ENCODE data around the gene FRMD4B. TPM values are rescaled to one million over a fixed set of nuclear protein-coding genes. Genes with fewer than 3 reads are reported as not detected.

The FRMD4B gene
- total and polyA plus RNA-seq, 10 of the 15 experiments (the other 5 are each of a cell fraction or from before 2014, with no cell fraction given), result 3.9 to 11.4 (median 8.0) TPM

- no peaks in the 10 kb centered on the region for H3K36me3 ChIP-seq (ENCODE audit: control insufficient read depth in 2 of 2, insufficient read depth in 2 of 2, low read length in 1 of 2)
- no peaks in the 10 kb centered on the region for H3K27me3 ChIP-seq (replicated peaks in 1 of 2; ENCODE audit: control insufficient read depth in 2 of 2, insufficient read depth in 2 of 2, low read length in 1 of 2)
- CTCF ChIA-PET, result interaction anchor here (1.0 to 6.4 kb wide), 12 partner anchors 12 to 251 kb away, joined by 3 to 95 read pairs (median 28); partner anchors contain the start of gene FRMD4B
- H3K4me2 ChIP-seq (ENCODE audit: control insufficient read depth, insufficient read depth), result no peak overlapping the region
- ATAC-seq (no peak), DNase-seq (ENCODE audit: low read depth, low spot score) (no peak), FAIRE-seq (no peak)
- H3K4me3 ChIP-seq, result no peak overlapping the region
- RAD21 ChIA-PET (ENCODE audit: unreplicated experiment), result interaction anchor here (1.0 to 1.1 kb wide), 2 partner anchors 14 to 289 kb away, joined by 3 to 5 read pairs; partner anchors contain the start of gene LMOD3
- SMC1A ChIA-PET (ENCODE audit: uncharacterized antibody, unreplicated experiment), result interaction anchor here (0.9 to 6.5 kb wide), 8 partner anchors 14 to 291 kb away, joined by 3 to 111 read pairs (median 12); no protein-coding TSS in a partner anchor
- no peak overlapping the region for H3K9ac ChIP-seq (ENCODE audit: control insufficient read depth, insufficient read depth, low read length)
- POLR2A ChIA-PET, result interaction anchor here (1.4 kb wide), 1 partner anchor 10 kb away, joined by 3 read pairs; no protein-coding TSS in a partner anchor
- TF ChIP-seq POLR2A (IDR thresholded peaks at IDR 0.05; ENCODE audit: low read depth, low read length), result no peak
- TF ChIP-seq, protein P1, sequence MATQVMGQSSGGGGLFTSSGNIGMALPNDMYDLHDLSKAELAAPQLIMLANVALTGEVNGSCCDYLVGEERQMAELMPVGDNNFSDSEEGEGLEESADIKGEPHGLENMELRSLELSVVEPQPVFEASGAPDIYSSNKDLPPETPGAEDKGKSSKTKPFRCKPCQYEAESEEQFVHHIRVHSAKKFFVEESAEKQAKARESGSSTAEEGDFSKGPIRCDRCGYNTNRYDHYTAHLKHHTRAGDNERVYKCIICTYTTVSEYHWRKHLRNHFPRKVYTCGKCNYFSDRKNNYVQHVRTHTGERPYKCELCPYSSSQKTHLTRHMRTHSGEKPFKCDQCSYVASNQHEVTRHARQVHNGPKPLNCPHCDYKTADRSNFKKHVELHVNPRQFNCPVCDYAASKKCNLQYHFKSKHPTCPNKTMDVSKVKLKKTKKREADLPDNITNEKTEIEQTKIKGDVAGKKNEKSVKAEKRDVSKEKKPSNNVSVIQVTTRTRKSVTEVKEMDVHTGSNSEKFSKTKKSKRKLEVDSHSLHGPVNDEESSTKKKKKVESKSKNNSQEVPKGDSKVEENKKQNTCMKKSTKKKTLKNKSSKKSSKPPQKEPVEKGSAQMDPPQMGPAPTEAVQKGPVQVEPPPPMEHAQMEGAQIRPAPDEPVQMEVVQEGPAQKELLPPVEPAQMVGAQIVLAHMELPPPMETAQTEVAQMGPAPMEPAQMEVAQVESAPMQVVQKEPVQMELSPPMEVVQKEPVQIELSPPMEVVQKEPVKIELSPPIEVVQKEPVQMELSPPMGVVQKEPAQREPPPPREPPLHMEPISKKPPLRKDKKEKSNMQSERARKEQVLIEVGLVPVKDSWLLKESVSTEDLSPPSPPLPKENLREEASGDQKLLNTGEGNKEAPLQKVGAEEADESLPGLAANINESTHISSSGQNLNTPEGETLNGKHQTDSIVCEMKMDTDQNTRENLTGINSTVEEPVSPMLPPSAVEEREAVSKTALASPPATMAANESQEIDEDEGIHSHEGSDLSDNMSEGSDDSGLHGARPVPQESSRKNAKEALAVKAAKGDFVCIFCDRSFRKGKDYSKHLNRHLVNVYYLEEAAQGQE (IDR thresholded peaks at IDR 0.05; ENCODE audit: low read depth, low read length), result no peak
- TF ChIP-seq MXI1 (IDR thresholded peaks at IDR 0.05; ENCODE audit: low read depth, low read length), result no peak
- TF ChIP-seq ESRRA (IDR thresholded peaks at IDR 0.05; ENCODE audit: low read length), result no peak
- no peak for TF ChIP-seq FOXK2 (IDR thresholded peaks at IDR 0.05)
- TF ChIP-seq BHLHE40 (IDR thresholded peaks at IDR 0.05; ENCODE audit: borderline replicate concordance in 1 of 2, low read depth in 2 of 2, low read length in 1 of 2), result no peak
- TF ChIP-seq POLR2AphosphoS5 (IDR thresholded peaks at IDR 0.05; ENCODE audit: low read length), result no peak
- TF ChIP-seq EP300 (IDR thresholded peaks at IDR 0.05; ENCODE audit: borderline replicate concordance in 1 of 2, control insufficient read depth in 1 of 2, low read depth in 2 of 2, low read length in 2 of 2), result no peak
- no peak for TF ChIP-seq ASH2L (IDR thresholded peaks at IDR 0.05; ENCODE audit: borderline replicate concordance, low read depth)
- no peak for TF ChIP-seq SMAD5 (IDR thresholded peaks at IDR 0.05; ENCODE audit: low read depth)
- TF ChIP-seq NFYA (IDR thresholded peaks at IDR 0.05; ENCODE audit: borderline replicate concordance, low read depth, low read length), result no peak
- no peak for TF ChIP-seq NR2F1 (conservative IDR thresholded peaks at IDR 0.05)
- no peak for TF ChIP-seq EED (IDR thresholded peaks at IDR 0.05; ENCODE audit: low read depth)
- no peak for TF ChIP-seq FOXM1 (IDR thresholded peaks at IDR 0.05; ENCODE audit: low read depth, low read length)
- no peak for TF ChIP-seq ZNF24 (IDR thresholded peaks at IDR 0.05)
- TF ChIP-seq NFIC (IDR thresholded peaks at IDR 0.05; ENCODE audit: low read depth, low read length), result no peak
- TF ChIP-seq RB1 (IDR thresholded peaks at IDR 0.05; ENCODE audit: borderline replicate concordance), result no peak
- no peak for TF ChIP-seq SREBF2 (IDR thresholded peaks at IDR 0.05; ENCODE audit: low read length)
- no peak overlapping the region for H3K27ac ChIP-seq (ENCODE audit: control insufficient read depth, insufficient read depth)
- BruUV-seq (replicated peaks), result no TSS peak
- no peaks in the 10 kb centered on the region for H3K9me3 ChIP-seq (replicated peaks; ENCODE audit: control insufficient read depth, insufficient read depth, low read length)
- no peak overlapping the region for H2AFZ ChIP-seq (ENCODE audit: control insufficient read depth, low read depth, low read length)
- H4K20me1 ChIP-seq (ENCODE audit: control insufficient read depth, insufficient read depth), result no peaks in the 10 kb centered on the region
- H3K79me2 ChIP-seq (ENCODE audit: control insufficient read depth, insufficient read depth, low read length), result no peaks in the 10 kb centered on the region
- WGBS (ENCODE audit: insufficient coverage, insufficient replicate concordance, low lambda C conversion rate, missing lambda C conversion rate), result 43% methylated on average over 3 of the region's 3 CpGs
- in situ Hi-C loops (cut with MboI) (no loop called here), intact Hi-C loops (cut with micrococcal nuclease; ENCODE audit: unreplicated experiment) (no loop called here)
- H3K4me1 ChIP-seq (ENCODE audit: control insufficient read depth, insufficient read depth, low read length), result no peaks in the 10 kb centered on the region
Measured at GRCh38 chr3:69411346-69411745, 25.5 kb upstream of the FRMD4B start.
